ENCODE measurements around the gene CUBN.

GRCh38 chr10:17043586-17043985 is 86.0 kb downstream of the CUBN start:
- no peak for TF ChIP-seq CTCF (IDR thresholded peaks at IDR 0.05; ENCODE audit: low read depth, low read length)
- no peak for TF ChIP-seq POLR2A (IDR thresholded peaks at IDR 0.05; ENCODE audit: extremely low read depth, insufficient read length)
